ENCODE results near the gene BPIFA1. TPM values are rescaled to one million over a fixed set of nuclear protein-coding genes. Genes with fewer than 3 reads are reported as not detected.

BPIFA1 gene
- total and polyA plus RNA-seq, 2 donors (not counting 1 experiment from before 2014, with no cell fraction given) = not detected

- Histone ChIP-seq H3K27ac (ENCODE audit: insufficient read depth, low read length) (no peak overlapping the region), H3K9me3 (ENCODE audit: control insufficient read depth, insufficient read depth, low read depth, low read length) (no peaks in the 10 kb centered on the region), H3K36me3 (ENCODE audit: control insufficient read depth, insufficient read depth, low read length) (no peaks in the 10 kb centered on the region), H4K20me1 (ENCODE audit: control insufficient read depth, extremely low read depth, insufficient read depth, low read length) (no peaks in the 10 kb centered on the region), H3K4me1 (ENCODE audit: control insufficient read depth, extremely low read depth, insufficient read depth, low read length) (no peaks in the 10 kb centered on the region), H3K4me3 (replicated peaks in 1 of 4; ENCODE audit: control extremely low read depth in 1 of 4, insufficient read depth in 1 of 4, low read depth in 3 of 4, low read length in 4 of 4) (no peak overlapping the region), H3K4me2 (ENCODE audit: extremely low read depth, insufficient read depth, low read length) (no peak overlapping the region), H3K9ac (ENCODE audit: insufficient read depth, low read length) (no peak overlapping the region), H3K27me3 (ENCODE audit: control insufficient read depth, insufficient read depth, low read length) (no peaks in the 10 kb centered on the region), H2AFZ (ENCODE audit: low read length) (no peak overlapping the region), H3K79me2 (ENCODE audit: control insufficient read depth, insufficient read depth, low read length) (no peaks in the 10 kb centered on the region)
- TF ChIP-seq, protein P1, sequence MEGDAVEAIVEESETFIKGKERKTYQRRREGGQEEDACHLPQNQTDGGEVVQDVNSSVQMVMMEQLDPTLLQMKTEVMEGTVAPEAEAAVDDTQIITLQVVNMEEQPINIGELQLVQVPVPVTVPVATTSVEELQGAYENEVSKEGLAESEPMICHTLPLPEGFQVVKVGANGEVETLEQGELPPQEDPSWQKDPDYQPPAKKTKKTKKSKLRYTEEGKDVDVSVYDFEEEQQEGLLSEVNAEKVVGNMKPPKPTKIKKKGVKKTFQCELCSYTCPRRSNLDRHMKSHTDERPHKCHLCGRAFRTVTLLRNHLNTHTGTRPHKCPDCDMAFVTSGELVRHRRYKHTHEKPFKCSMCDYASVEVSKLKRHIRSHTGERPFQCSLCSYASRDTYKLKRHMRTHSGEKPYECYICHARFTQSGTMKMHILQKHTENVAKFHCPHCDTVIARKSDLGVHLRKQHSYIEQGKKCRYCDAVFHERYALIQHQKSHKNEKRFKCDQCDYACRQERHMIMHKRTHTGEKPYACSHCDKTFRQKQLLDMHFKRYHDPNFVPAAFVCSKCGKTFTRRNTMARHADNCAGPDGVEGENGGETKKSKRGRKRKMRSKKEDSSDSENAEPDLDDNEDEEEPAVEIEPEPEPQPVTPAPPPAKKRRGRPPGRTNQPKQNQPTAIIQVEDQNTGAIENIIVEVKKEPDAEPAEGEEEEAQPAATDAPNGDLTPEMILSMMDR (conservative IDR thresholded peaks at IDR 0.05 in 1 of 2, IDR thresholded peaks at IDR 0.05 in 1 of 2; ENCODE audit: low read depth in 1 of 2, low read length in 2 of 2) = no peak
- TF ChIP-seq EZH2 (IDR thresholded peaks at IDR 0.05; ENCODE audit: low read length, missing control alignments) = no peak
- no peak for DNase-seq (ENCODE audit: low read depth in 2 of 2)
These were observed 42.0 kb downstream of the BPIFA1 start for GRCh38 chr20:33277471-33278441.

- no peaks in the 10 kb centered on the region for H3K4me1 ChIP-seq (ENCODE audit: control insufficient read depth, extremely low read depth, insufficient read depth, low read length)
- no peaks in the 10 kb centered on the region for H3K79me2 ChIP-seq (ENCODE audit: control insufficient read depth, insufficient read depth, low read length)
- no peaks in the 10 kb centered on the region for H4K20me1 ChIP-seq (ENCODE audit: control insufficient read depth, extremely low read depth, insufficient read depth, low read length)
- H2AFZ ChIP-seq (ENCODE audit: low read length) = no peak overlapping the region
- no peak overlapping the region for H3K4me3 ChIP-seq (replicated peaks in 1 of 4; ENCODE audit: control extremely low read depth in 1 of 4, insufficient read depth in 1 of 4, low read depth in 3 of 4, low read length in 4 of 4)
- peaks cover under 1% of the 10 kb centered on the region for H3K27me3 ChIP-seq (ENCODE audit: control insufficient read depth, insufficient read depth, low read length)
- DNase-seq (ENCODE audit: low read depth in 2 of 2) = no peak
- H3K4me2 ChIP-seq (ENCODE audit: extremely low read depth, insufficient read depth, low read length) = no peak overlapping the region
- H3K9me3 ChIP-seq (ENCODE audit: control insufficient read depth, insufficient read depth, low read depth, low read length) = no peaks in the 10 kb centered on the region
- H3K36me3 ChIP-seq (ENCODE audit: control insufficient read depth, insufficient read depth, low read length) = no peaks in the 10 kb centered on the region
- H3K27ac ChIP-seq (ENCODE audit: insufficient read depth, low read length) = no peak overlapping the region
- TF ChIP-seq EZH2 (IDR thresholded peaks at IDR 0.05; ENCODE audit: low read length, missing control alignments) = no peak
- TF ChIP-seq, protein P1 (conservative IDR thresholded peaks at IDR 0.05 in 1 of 2, IDR thresholded peaks at IDR 0.05 in 1 of 2; ENCODE audit: low read depth in 1 of 2, low read length in 2 of 2) = no peak
- no peak overlapping the region for H3K9ac ChIP-seq (ENCODE audit: insufficient read depth, low read length)
These were observed 42.9 kb downstream of the BPIFA1 start for GRCh38 chr20:33278700-33279099.

- H4K20me1 ChIP-seq (ENCODE audit: control insufficient read depth, extremely low read depth, insufficient read depth, low read length) = no peaks in the 10 kb centered on the region
- no peak overlapping the region for H3K27ac ChIP-seq (ENCODE audit: insufficient read depth, low read length)
- no peak overlapping the region for H3K4me3 ChIP-seq (replicated peaks in 1 of 4; ENCODE audit: control extremely low read depth in 1 of 4, insufficient read depth in 1 of 4, low read depth in 3 of 4, low read length in 4 of 4)
- H2AFZ ChIP-seq (ENCODE audit: low read length) = no peak overlapping the region
- H3K9ac ChIP-seq (ENCODE audit: insufficient read depth, low read length) = no peak overlapping the region
- no peak overlapping the region for H3K4me2 ChIP-seq (ENCODE audit: extremely low read depth, insufficient read depth, low read length)
- H3K9me3 ChIP-seq (ENCODE audit: control insufficient read depth, insufficient read depth, low read depth, low read length) = no peaks in the 10 kb centered on the region
- H3K79me2 ChIP-seq (ENCODE audit: control insufficient read depth, insufficient read depth, low read length) = no peaks in the 10 kb centered on the region
- no peaks in the 10 kb centered on the region for H3K4me1 ChIP-seq (ENCODE audit: control insufficient read depth, extremely low read depth, insufficient read depth, low read length)
- H3K27me3 ChIP-seq (ENCODE audit: control insufficient read depth, insufficient read depth, low read length) = peaks cover 2% of the 10 kb centered on the region
- TF ChIP-seq EZH2 (IDR thresholded peaks at IDR 0.05; ENCODE audit: low read length, missing control alignments) = no peak
- TF ChIP-seq, protein P1 (conservative IDR thresholded peaks at IDR 0.05 in 1 of 2, IDR thresholded peaks at IDR 0.05 in 1 of 2; ENCODE audit: low read depth in 1 of 2, low read length in 2 of 2) = no peak
- no peak for DNase-seq (ENCODE audit: low read depth in 2 of 2)
- no peaks in the 10 kb centered on the region for H3K36me3 ChIP-seq (ENCODE audit: control insufficient read depth, insufficient read depth, low read length)
These were observed 43.6 kb downstream of the BPIFA1 start for GRCh38 chr20:33279261-33279910.

Measured in fibroblast of lung (primary cell).